Neuronal stem cell (in vitro differentiated cells): ENCODE data around the gene FAR1.

Experiments used
- DNase-seq: peaks from one replicate; pipeline ENCODE4 v3.0.0-alpha.2; 2013; ENCODE audit warnings: low spot score
- H2AFZ ChIP-seq: one replicate; pipeline ENCODE4 v1.6.1; 2013; ENCODE audit warnings: mild to moderate bottlenecking, low read length, inconsistent platforms
- H2AK5ac ChIP-seq: 2 replicates; pipeline ENCODE4 v1.6.1; 2013; ENCODE audit warnings: low read depth, mild to moderate bottlenecking, inconsistent platforms, low read length, moderate library complexity, mixed read lengths
- H2BK120ac ChIP-seq: 2 replicates; pipeline ENCODE4 v1.6.1; 2013; ENCODE audit warnings: low read depth, mild to moderate bottlenecking, inconsistent platforms, low read length, moderate library complexity, mixed read lengths
- H2BK12ac ChIP-seq: one replicate; pipeline ENCODE4 v1.6.1; 2013; ENCODE audit warnings: low read length, inconsistent platforms
- H2BK15ac ChIP-seq: 2 replicates; pipeline ENCODE4 v1.6.1; 2013; ENCODE audit warnings: mild to moderate bottlenecking, low read length, inconsistent platforms, mixed read lengths
- H2BK5ac ChIP-seq: one replicate; pipeline ENCODE4 v1.6.1; 2013; ENCODE audit warnings: inconsistent platforms, mild to moderate bottlenecking, low read length, moderate library complexity
- H3K14ac ChIP-seq: one replicate; pipeline ENCODE4 v1.6.1; 2013; ENCODE audit warnings: low read length, inconsistent platforms
- H3K18ac ChIP-seq: 2 replicates; pipeline ENCODE4 v1.6.1; 2013; ENCODE audit warnings: low read length, inconsistent platforms
- H3K23ac ChIP-seq: 2 replicates; pipeline ENCODE4 v1.6.1; 2013; ENCODE audit warnings: low read depth, mild to moderate bottlenecking, mixed read lengths, low read length, inconsistent platforms; ENCODE audit not compliant: poor library complexity
- H3K27ac ChIP-seq: replicated peaks from 3 replicates; pipeline ENCODE4 v1.5.1; 2013; ENCODE audit warnings: low read length, inconsistent platforms
- H3K27me3 ChIP-seq, 3 experiments: 2 replicates each; pipeline ENCODE4 v1.6.1; 2013; ENCODE audit warnings: low read length in 3 of 3, mild to moderate bottlenecking in 2 of 3, inconsistent platforms in 1 of 3, low read depth in 1 of 3, mixed read lengths in 1 of 3, moderate library complexity in 1 of 3; ENCODE audit not compliant: control insufficient read depth in 3 of 3, insufficient read depth in 3 of 3
- H3K36me3 ChIP-seq, 2 donors: replicated peaks in 1 of 2; 2 replicates each; pipeline ENCODE4 v1.6.1; 2013; ENCODE audit warnings: low read length in 2 of 2; ENCODE audit not compliant: control insufficient read depth in 2 of 2, insufficient read depth in 2 of 2
- H3K4ac ChIP-seq: 2 replicates; pipeline ENCODE4 v1.6.1; 2013; ENCODE audit warnings: inconsistent platforms, mild to moderate bottlenecking, low read length, moderate library complexity
- H3K4me1 ChIP-seq, 2 donors: 1 replicate in 1 of 2; 2 replicates in 1 of 2; pipeline ENCODE4 v1.6.1; 2013; ENCODE audit warnings: low read length in 2 of 2, low read depth in 1 of 2; ENCODE audit not compliant: control insufficient read depth in 2 of 2, insufficient read depth in 1 of 2
- H3K4me2 ChIP-seq: one replicate; pipeline ENCODE4 v1.6.1; 2013; ENCODE audit warnings: mild to moderate bottlenecking, low read length, inconsistent platforms; ENCODE audit not compliant: insufficient read depth, poor library complexity, severe bottlenecking
- H3K4me3 ChIP-seq, 2 donors: 2 replicates each; pipeline ENCODE4 v1.5.1; 2013; ENCODE audit warnings: low read length in 2 of 2, mild to moderate bottlenecking in 2 of 2, inconsistent platforms in 1 of 2, moderate library complexity in 1 of 2
- H3K79me1 ChIP-seq: one replicate; pipeline ENCODE4 v1.6.1; 2013; ENCODE audit warnings: low read depth, mild to moderate bottlenecking, inconsistent platforms, low read length, moderate library complexity
- H3K9ac ChIP-seq: one replicate; pipeline ENCODE4 v1.6.1; 2013; ENCODE audit warnings: mild to moderate bottlenecking, low read depth, low read length, inconsistent platforms; ENCODE audit not compliant: poor library complexity
- H3K9me3 ChIP-seq, 2 donors: replicated peaks in 1 of 2; 2 replicates each; pipeline versions ENCODE3 to v1.6.1; 2013; ENCODE audit warnings: low read length in 2 of 2, mild to moderate bottlenecking in 2 of 2, inconsistent platforms in 1 of 2, low read depth in 1 of 2, mixed read lengths in 1 of 2, moderate library complexity in 1 of 2; ENCODE audit not compliant: control insufficient read depth in 2 of 2, insufficient read depth in 1 of 2
- H4K8ac ChIP-seq: one replicate; pipeline ENCODE4 v1.6.1; 2013; ENCODE audit warnings: low read depth, mild to moderate bottlenecking, inconsistent platforms, low read length, moderate library complexity
- H4K91ac ChIP-seq: one replicate; pipeline ENCODE4 v1.6.1; 2013; ENCODE audit warnings: low read length, low read depth, mild to moderate bottlenecking, inconsistent platforms; ENCODE audit not compliant: poor library complexity
- WGBS, 2 donors: extraction: QIAGEN DNeasy Blood & Tissue Kit; methylation state at CpG; one replicate each; pipeline ENCODE4 v1.1.7; 2013; ENCODE audit warnings: missing lambda C conversion rate in 2 of 2, mixed read lengths in 1 of 2; ENCODE audit not compliant: insufficient read length in 2 of 2, insufficient replicate concordance in 1 of 2; ENCODE audit errors: extremely low coverage in 2 of 2; 5-methylcytosine and 5-hydroxymethylcytosine counted together

Gene FAR1

DNA sequence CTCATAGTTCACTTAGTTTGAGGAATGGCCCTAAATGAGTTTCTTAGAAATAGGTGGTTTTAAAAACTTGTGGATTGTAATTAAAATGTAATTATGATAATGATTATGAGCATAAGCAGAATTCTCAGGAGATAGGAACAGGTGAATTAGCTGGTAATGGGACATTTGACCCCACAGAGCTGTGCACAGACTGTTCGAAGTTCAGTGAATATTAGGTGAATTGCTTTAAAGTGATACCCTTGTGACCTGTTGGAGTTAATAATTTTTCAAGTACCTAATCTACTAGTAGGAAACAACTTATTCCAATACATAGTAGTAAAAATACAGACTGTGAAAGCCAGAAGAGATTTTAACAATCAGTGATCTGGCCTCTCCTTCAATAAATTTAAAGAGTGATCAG lies 8.1 kb downstream of the FAR1 start:
- Histone ChIP-seq H3K4ac (no peak overlapping the region), H4K91ac (no peak overlapping the region), H3K27ac (no peak overlapping the region), H3K4me3 (no peak overlapping the region), H3K36me3 (peaks cover 0 to 14% of the 10 kb centered on the region in 2 donors), H2BK5ac (no peak overlapping the region), H2BK15ac (no peak overlapping the region), H3K23ac (no peak overlapping the region), H2AK5ac (no peak overlapping the region), H4K8ac (no peak overlapping the region), H3K79me1 (peaks cover 2% of the 10 kb centered on the region), H3K9me3 (peaks cover 0 to 3% of the 10 kb centered on the region in 2 donors), H3K27me3 (no peaks in the 10 kb centered on the region), H2BK120ac (no peak overlapping the region), H3K18ac (no peak overlapping the region), H2AFZ (no peak overlapping the region), H2BK12ac (no peak overlapping the region), H3K4me2 (no peak overlapping the region), H3K4me1 (no peaks in the 10 kb centered on the region), H3K9ac (no peak overlapping the region), H3K14ac (no peak overlapping the region)
- no peak for DNase-seq
- WGBS, 2 donors: no CpG with 5 or more reads among the region's 1 CpG

DNA sequence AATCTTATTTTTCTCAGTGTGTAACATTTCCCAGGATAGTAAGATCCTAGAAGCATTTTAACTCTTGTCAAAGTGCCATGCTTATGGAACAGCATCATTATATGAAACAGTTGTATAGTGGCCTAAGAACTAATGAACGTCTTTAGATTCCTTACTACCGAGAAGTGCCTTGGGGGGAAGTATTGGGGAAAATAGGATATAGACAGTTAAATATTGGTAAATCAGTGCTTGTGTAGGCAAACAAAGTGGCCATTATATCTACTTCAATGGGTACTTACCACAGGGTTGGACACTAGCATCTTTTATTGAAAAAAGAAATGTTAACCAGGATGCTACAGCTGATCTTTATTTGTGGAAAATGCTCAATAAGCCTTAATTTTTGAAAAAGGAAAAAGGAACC lies 11.3 kb downstream of the FAR1 start:
- H3K9me3 ChIP-seq: peaks cover 0 to 3% of the 10 kb centered on the region in 2 donors
- H3K27ac ChIP-seq: no peak overlapping the region
- no peaks in the 10 kb centered on the region for H3K4me1 ChIP-seq
- peaks cover 0 to 3% of the 10 kb centered on the region in 2 donors for H3K36me3 ChIP-seq
- no peaks in the 10 kb centered on the region for H3K27me3 ChIP-seq
- no peak overlapping the region for H2BK15ac ChIP-seq
- no peak overlapping the region for H3K4ac ChIP-seq
- H4K8ac ChIP-seq: no peak overlapping the region
- no peak overlapping the region for H3K4me3 ChIP-seq
- H3K18ac ChIP-seq: no peak overlapping the region
- H3K14ac ChIP-seq: no peak overlapping the region
- H2BK120ac ChIP-seq: no peak overlapping the region
- WGBS, 2 donors: no CpG with 5 or more reads among the region's 2 CpGs
- DNase-seq: no peak
- H2BK12ac ChIP-seq: no peak overlapping the region
- H3K9ac ChIP-seq: no peak overlapping the region
- H2BK5ac ChIP-seq: no peak overlapping the region
- H2AK5ac ChIP-seq: no peak overlapping the region
- no peak overlapping the region for H3K23ac ChIP-seq
- H2AFZ ChIP-seq: no peak overlapping the region
- H4K91ac ChIP-seq: no peak overlapping the region
- no peak overlapping the region for H3K4me2 ChIP-seq
- peaks cover 2% of the 10 kb centered on the region for H3K79me1 ChIP-seq

DNA sequence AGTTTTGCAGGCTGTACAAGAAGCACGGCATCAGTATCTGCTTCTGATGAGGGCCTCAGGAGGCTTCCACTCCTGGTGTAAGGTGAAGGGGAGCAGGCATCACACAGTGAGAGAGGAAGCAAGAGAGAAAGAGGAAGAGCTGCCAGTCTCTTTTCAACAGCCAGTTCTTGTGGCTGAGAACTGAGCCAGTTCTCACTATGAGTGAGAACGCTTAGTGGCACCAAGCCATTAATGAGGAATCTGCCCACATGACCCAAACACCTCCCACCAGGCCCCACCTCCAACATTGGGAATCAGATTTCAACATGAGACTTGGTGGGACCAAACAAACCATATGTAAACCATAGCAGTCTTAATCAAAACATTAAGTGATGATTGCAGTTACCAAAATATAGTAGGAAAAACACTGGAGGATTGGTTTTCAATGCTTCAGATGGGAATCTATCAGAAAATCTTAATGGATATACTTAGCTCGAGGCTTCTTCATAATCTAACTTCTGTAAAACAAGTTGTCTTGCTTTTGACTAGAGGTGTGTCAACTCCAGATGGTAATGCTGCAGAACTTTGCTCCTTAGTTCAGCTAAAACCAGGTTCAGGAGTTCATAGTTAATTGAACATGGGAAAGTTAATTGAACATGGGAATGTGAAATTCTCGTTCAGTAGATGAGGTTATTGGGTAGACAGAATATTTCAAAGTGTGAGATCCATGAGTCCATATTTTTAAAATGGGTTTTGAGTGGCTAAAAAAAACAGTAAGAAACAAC lies 12.2 kb downstream of the FAR1 start:
- WGBS, 2 donors: no CpG with 5 or more reads among the region's 4 CpGs
- Histone ChIP-seq H3K14ac (no peak overlapping the region), H3K9me3 (peaks cover 0 to 3% of the 10 kb centered on the region in 2 donors), H3K18ac (no peak overlapping the region), H3K79me1 (peaks cover 2% of the 10 kb centered on the region), H3K4ac (no peak overlapping the region), H3K23ac (no peak overlapping the region), H4K91ac (no peak overlapping the region), H3K27ac (no peak overlapping the region), H2BK15ac (no peak overlapping the region), H3K9ac (no peak overlapping the region), H3K27me3 (no peaks in the 10 kb centered on the region), H2BK5ac (no peak overlapping the region), H3K4me1 (peaks cover 0 to 2% of the 10 kb centered on the region in 2 donors), H3K4me2 (no peak overlapping the region), H3K4me3 (no peak overlapping the region), H2BK120ac (no peak overlapping the region), H3K36me3 (peaks cover 0 to 3% of the 10 kb centered on the region in 2 donors), H2AFZ (no peak overlapping the region), H2BK12ac (no peak overlapping the region), H2AK5ac (no peak overlapping the region), H4K8ac (no peak overlapping the region)
- DNase-seq: no peak

DNA sequence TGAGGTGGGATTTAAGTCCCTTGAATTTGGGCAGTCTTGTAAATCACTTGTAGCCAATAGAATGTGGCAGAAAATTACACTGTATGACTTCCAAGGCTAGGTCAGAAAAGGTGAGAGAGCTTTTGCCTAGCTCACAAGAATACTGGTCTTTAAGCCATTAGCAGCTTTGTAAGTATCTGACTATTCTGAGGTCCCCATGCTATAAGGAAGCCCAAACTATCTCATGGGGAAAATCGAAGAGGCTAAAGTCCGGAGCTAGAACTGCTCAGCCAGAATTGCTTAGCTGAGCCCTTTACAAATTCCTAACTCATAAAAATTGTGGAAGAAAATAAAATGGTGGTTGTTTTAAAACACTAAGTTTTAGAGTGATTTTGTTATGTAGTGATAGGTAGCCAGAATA lies 13.0 kb downstream of the FAR1 start:
- peaks cover 0 to 6% of the 10 kb centered on the region in 2 donors for H3K4me1 ChIP-seq
- no peak overlapping the region for H2BK5ac ChIP-seq
- H3K27ac ChIP-seq: no peak overlapping the region
- no peak overlapping the region for H4K91ac ChIP-seq
- no peak overlapping the region for H3K4ac ChIP-seq
- H2BK120ac ChIP-seq: no peak overlapping the region
- H3K18ac ChIP-seq: no peak overlapping the region
- H3K27me3 ChIP-seq: no peaks in the 10 kb centered on the region
- H3K14ac ChIP-seq: no peak overlapping the region
- H3K4me3 ChIP-seq: no peak overlapping the region
- H2BK15ac ChIP-seq: no peak overlapping the region
- DNase-seq: no peak
- H3K79me1 ChIP-seq: peaks cover 2% of the 10 kb centered on the region
- H3K9ac ChIP-seq: no peak overlapping the region
- H3K9me3 ChIP-seq: peaks cover 0 to 3% of the 10 kb centered on the region in 2 donors
- H2AFZ ChIP-seq: no peak overlapping the region
- no peak overlapping the region for H3K23ac ChIP-seq
- H2BK12ac ChIP-seq: no peak overlapping the region
- no peak overlapping the region for H2AK5ac ChIP-seq
- peaks cover 0 to 3% of the 10 kb centered on the region in 2 donors for H3K36me3 ChIP-seq
- no peak overlapping the region for H4K8ac ChIP-seq
- no CpG with 5 or more reads among the region's 2 CpGs for WGBS, 2 donors
- no peak overlapping the region for H3K4me2 ChIP-seq
